CD4-positive, alpha-beta T cell treated with Interleukin-1 beta for 1 hour (primary cell): ENCODE measurements around the gene ECSIT.

Experiments
- DNase-seq, 2 donors: peaks; one replicate each; pipeline ENCODE4 v3.0.0-alpha.2; 2020 to 2022

The ECSIT gene

GRCh38 chr19:11549386-11549953 lies 20.5 kb upstream of the ECSIT start:
- DNase-seq, result no peak

- DNase-seq, result no peak
These were observed 19.2 kb upstream of the ECSIT start for GRCh38 chr19:11547929-11548700.

- DNase-seq, result no peak
These were observed 12.3 kb upstream of the ECSIT start for GRCh38 chr19:11541238-11541637.

- no peak for DNase-seq
These were observed 11.7 kb upstream of the ECSIT start for GRCh38 chr19:11540645-11541044.

GRCh38 chr19:11539495-11540365 lies 10.8 kb upstream of the ECSIT start:
- DNase-seq, result no peak

- no peak for DNase-seq
These were observed 9.5 kb upstream of the ECSIT start, which contains the start of gene CNN1 for GRCh38 chr19:11538232-11539036. Gene CNN1, plus strand, starts transcription at chr19:11538851. Its CDS starts 77 bp downstream, at chr19:11538928.

GRCh38 chr19:11535792-11536595 lies 7.1 kb upstream of the ECSIT start:
- peak; percentile 88 for DNase-seq

GRCh38 chr19:11534948-11535347 lies 6.0 kb upstream of the ECSIT start:
- DNase-seq, result no peak

GRCh38 chr19:11534538-11534937 lies 5.6 kb upstream of the ECSIT start:
- no peak for DNase-seq

- DNase-seq, result peak; percentile 37 to 55
These were observed 1.5 kb upstream of the ECSIT start for GRCh38 chr19:11530432-11530831.

GRCh38 chr19:11519138-11519537 lies 9.8 kb downstream of the ECSIT start:
- no peak for DNase-seq

GRCh38 chr19:11513946-11514345 lies 15.0 kb downstream of the ECSIT start:
- no peak for DNase-seq

- no peak for DNase-seq
These were observed 18.5 kb downstream of the ECSIT start for GRCh38 chr19:11510444-11510843.

GRCh38 chr19:11507370-11508078 lies 21.4 kb downstream of the ECSIT start:
- DNase-seq, result no peak

- DNase-seq, result no peak
These were observed 22.0 kb downstream of the ECSIT start for GRCh38 chr19:11506967-11507366.

GRCh38 chr19:11506101-11506555 lies 22.8 kb downstream of the ECSIT start:
- DNase-seq, result no peak

- DNase-seq, result peak; percentile 95 to 96
These were observed 23.3 kb downstream of the ECSIT start, which contains the start of gene ZNF653 for GRCh38 chr19:11505504-11506100. Gene ZNF653, minus strand, starts transcription at chr19:11505839. Its CDS starts 53 bp downstream, at chr19:11505786.

- DNase-seq, result peak; percentile 98
These were observed 23.9 kb downstream of the ECSIT start for GRCh38 chr19:11505032-11505503.

GRCh38 chr19:11504502-11505031 lies 24.4 kb downstream of the ECSIT start:
- no peak for DNase-seq

GRCh38 chr19:11499890-11500420 lies 29.0 kb downstream of the ECSIT start:
- no peak for DNase-seq
